Skeletal muscle tissue (tissue), 4 donors: Measurements from ENCODE around the gene G3BP2. TPM values are rescaled to one million over a fixed set of nuclear protein-coding genes. Genes with fewer than 3 reads are reported as not detected.
A peak's percentile ranks its signal among the peaks of the same experiment; 100 is the strongest.

Experiments used
- H3K27ac ChIP-seq: one replicate; pipeline ENCODE4 v1.7.0; 2013; ENCODE audit warnings: mild to moderate bottlenecking, low read depth, low read length, inconsistent platforms
- H3K27me3 ChIP-seq, 3 donors: one replicate each; pipeline ENCODE4 v1.7.0; 2013; ENCODE audit warnings: low read length in 3 of 3; ENCODE audit not compliant: control insufficient read depth in 3 of 3, insufficient read depth in 3 of 3
- H3K36me3 ChIP-seq, 3 donors: one replicate each; pipeline ENCODE4 v1.7.0; 2013; ENCODE audit warnings: low read length in 3 of 3; ENCODE audit not compliant: control insufficient read depth in 3 of 3, insufficient read depth in 3 of 3
- H3K4me1 ChIP-seq, 3 donors: one replicate each; pipeline ENCODE4 v1.7.0; 2013; ENCODE audit warnings: low read length in 3 of 3, mild to moderate bottlenecking in 3 of 3; ENCODE audit not compliant: control insufficient read depth in 3 of 3, insufficient read depth in 3 of 3
- H3K4me3 ChIP-seq, 3 donors: one replicate each; pipeline ENCODE4 v1.7.0; 2013; ENCODE audit warnings: low read length in 3 of 3
- H3K9ac ChIP-seq, 3 donors: one replicate each; pipeline ENCODE4 v1.7.0; 2013; ENCODE audit warnings: low read length in 3 of 3, mild to moderate bottlenecking in 3 of 3, moderate library complexity in 2 of 3, low read depth in 1 of 3
- H3K9me3 ChIP-seq, 3 donors: one replicate each; pipeline ENCODE4 v1.7.0; 2013; ENCODE audit warnings: low read length in 3 of 3; ENCODE audit not compliant: control insufficient read depth in 3 of 3
- total RNA-seq: library from RNA; depleted of rRNA; stranded (reverse); fragments of >200 nt; gene quantifications from one replicate; pipeline ENCODE4 v1.2.3, GENCODE V29; 2014
- donor health status: Osteomylitis.

The G3BP2 gene
- total RNA-seq, 1 donor from 2014 or later: 175 TPM

DNA sequence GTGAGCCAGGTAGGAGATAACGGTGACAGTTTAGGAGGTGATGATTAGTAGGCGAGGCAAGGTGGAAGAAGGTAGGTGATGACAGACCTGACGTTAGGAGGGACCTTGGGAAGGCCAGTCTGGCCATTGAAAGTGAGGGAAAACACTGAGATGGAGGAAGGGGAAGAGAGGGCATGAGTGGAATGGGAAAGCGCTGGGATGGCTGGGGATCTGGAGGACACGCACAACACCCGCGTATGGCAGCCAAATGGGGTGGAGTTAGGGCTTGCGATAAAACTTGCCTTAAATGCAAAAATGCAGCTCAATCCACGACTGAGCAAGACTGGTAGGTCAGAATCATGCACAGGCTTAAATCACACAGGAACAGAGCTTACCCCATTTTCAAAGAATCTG lies 42.3 kb downstream of the G3BP2 start:
- H3K4me1 ChIP-seq: peaks cover 8 to 15% (median 10%) of the 10 kb centered on the region in 3 donors
- H3K27me3 ChIP-seq: no peaks in the 10 kb centered on the region
- H3K27ac ChIP-seq: no peak overlapping the region
- no peaks in the 10 kb centered on the region for H3K9me3 ChIP-seq
- peak overlapping the region in 2 of 3 donors; percentile 69 to 76 for H3K9ac ChIP-seq
- H3K4me3 ChIP-seq: peak overlapping the region; percentile 83 to 89 (median 85)
- no peaks in the 10 kb centered on the region for H3K36me3 ChIP-seq

DNA sequence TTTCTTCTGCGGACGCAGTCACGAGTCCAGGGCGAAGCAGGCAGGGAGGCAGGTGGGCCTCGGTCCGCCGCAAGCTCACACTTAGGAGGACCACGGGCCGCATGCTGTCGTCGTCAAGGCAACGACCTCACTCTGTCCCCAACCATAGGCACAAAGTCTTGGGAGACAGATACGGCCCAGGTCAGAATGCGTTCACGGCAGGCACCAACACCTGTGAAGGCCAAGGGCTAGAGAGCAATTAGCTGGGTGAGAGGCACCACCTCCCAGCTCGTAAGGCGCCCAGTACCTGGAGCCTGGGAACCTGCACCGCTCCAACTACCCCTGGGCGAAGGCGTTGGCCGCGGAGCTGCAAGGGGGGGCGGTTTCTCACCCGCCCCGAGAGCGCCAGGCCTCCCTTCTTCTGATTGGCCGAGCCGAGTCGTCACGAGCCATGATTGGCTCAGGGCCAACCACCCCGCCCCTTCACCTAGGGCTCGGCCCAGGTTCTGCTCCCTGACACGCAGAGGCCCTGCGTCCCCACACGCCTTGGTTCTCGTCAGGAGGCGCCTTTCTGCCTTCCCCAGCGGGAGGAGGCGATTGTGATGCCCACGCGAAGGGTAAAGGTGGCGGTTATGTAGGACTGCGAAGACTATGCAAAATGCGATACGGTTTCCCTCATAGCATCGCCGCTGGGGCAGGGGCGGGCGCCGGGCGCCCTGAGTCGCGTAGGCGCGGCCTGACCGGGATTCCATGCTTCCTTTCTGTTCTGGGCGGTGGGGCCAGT lies 42.9 kb downstream of the G3BP2 start, which contains the start of gene CDKL2:
Gene CDKL2, minus strand, starts transcription at position 355 of the 763 bp plus-strand sequence. CDS start 4,540 bp downstream, outside the sequence.
- Histone ChIP-seq H3K4me1 (peaks cover 8 to 15% (median 10%) of the 10 kb centered on the region in 3 donors), H3K27me3 (no peaks in the 10 kb centered on the region), H3K27ac (no peak within 1 kb of the TSS), H3K4me3 (peak within 1 kb of the TSS; percentile 83 to 89 (median 85)), H3K36me3 (no peaks in the 10 kb centered on the region), H3K9me3 (no peaks in the 10 kb centered on the region), H3K9ac (peak within 1 kb of the TSS; percentile 57 to 76 (median 69))

DNA sequence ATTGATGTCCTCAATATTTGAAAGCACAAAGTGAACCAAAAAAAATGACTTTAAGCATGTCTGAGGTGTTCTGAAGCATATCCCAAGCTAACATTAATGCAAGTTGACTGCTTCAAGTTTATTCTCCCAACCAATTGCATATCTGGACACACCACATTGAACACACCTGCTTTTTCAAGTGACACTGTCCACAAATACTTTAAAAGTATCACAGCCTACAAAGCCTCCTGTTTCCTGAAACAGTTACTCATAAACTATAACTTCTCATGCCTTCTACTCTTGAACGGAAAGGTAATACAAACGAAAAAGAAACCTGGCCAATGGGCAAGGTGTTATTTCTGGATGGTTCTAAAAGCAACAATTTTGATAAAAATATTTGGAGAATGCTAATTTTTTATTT lies 44.0 kb downstream of the G3BP2 start:
- Histone ChIP-seq H3K4me1 (peaks cover 8 to 11% (median 10%) of the 10 kb centered on the region in 3 donors), H3K4me3 (no peak overlapping the region), H3K36me3 (no peaks in the 10 kb centered on the region), H3K9me3 (no peaks in the 10 kb centered on the region), H3K27me3 (no peaks in the 10 kb centered on the region), H3K27ac (no peak overlapping the region), H3K9ac (no peak overlapping the region)

DNA sequence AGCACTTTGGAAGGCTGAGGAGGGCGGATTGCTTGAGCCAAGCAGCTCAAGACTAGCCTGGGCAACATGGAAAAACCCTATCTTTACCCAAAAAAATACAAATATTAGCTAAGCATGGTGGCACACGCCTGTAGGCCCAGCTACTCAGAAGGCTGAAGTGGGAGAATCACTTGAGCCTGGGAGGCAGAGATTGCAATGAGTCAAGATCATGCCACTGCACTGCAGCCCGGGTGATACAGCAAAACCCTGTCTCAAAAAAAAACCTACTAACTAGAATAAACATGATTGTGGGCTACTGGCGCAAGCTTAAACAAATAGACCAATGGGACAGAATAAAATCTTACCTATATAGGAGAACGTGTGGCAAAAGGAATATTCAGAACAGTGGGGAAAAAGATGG lies 50.2 kb downstream of the G3BP2 start:
- Histone ChIP-seq H3K27ac (no peak overlapping the region), H3K27me3 (no peaks in the 10 kb centered on the region), H3K9ac (no peak overlapping the region), H3K36me3 (no peaks in the 10 kb centered on the region), H3K4me3 (no peak overlapping the region), H3K9me3 (no peaks in the 10 kb centered on the region), H3K4me1 (no peaks in the 10 kb centered on the region)

DNA sequence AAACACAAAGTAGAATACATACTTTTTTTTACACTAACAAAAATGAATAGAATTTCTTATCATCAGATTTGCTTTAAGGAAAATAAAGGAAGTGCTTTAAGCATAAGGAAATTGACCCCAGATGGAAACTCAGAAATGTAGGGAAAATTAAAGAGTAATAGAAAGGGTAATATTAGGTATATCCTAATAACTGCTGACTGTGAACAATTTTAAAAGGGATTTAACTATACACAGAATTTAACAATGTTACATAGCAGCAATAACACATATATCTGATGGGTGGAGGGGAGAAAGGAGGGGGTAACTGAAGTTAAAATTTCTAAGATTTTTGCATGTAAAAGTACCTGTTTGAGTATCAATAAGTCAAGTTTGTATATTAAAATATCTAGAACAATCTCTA lies 51.5 kb downstream of the G3BP2 start:
- H3K4me3 ChIP-seq: no peak overlapping the region
- no peak overlapping the region for H3K27ac ChIP-seq
- no peaks in the 10 kb centered on the region for H3K4me1 ChIP-seq
- H3K9me3 ChIP-seq: no peaks in the 10 kb centered on the region
- no peak overlapping the region for H3K9ac ChIP-seq
- H3K36me3 ChIP-seq: no peaks in the 10 kb centered on the region
- no peaks in the 10 kb centered on the region for H3K27me3 ChIP-seq

DNA sequence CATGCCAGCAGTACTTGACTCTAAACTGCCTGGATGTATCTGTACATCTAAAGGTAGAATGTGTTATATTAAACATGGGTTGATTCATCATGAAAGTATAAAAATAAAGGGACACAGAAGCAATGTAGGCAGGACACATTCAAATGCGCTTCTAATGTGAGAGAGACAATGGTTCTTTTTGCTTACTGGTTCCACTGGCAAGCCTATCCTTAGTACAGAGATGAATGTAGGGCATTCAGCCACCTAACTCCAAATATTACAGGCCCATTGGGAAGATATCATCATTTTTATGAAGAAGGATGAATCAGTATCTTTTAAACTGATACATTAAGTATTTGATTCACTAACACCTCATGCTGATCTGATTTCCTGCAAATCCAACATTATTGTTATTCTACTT lies 60.9 kb downstream of the G3BP2 start:
- no peak overlapping the region for H3K4me3 ChIP-seq
- H3K27ac ChIP-seq: no peak overlapping the region
- H3K27me3 ChIP-seq: no peaks in the 10 kb centered on the region
- no peaks in the 10 kb centered on the region for H3K36me3 ChIP-seq
- H3K9me3 ChIP-seq: no peaks in the 10 kb centered on the region
- H3K9ac ChIP-seq: no peak overlapping the region
- no peaks in the 10 kb centered on the region for H3K4me1 ChIP-seq

DNA sequence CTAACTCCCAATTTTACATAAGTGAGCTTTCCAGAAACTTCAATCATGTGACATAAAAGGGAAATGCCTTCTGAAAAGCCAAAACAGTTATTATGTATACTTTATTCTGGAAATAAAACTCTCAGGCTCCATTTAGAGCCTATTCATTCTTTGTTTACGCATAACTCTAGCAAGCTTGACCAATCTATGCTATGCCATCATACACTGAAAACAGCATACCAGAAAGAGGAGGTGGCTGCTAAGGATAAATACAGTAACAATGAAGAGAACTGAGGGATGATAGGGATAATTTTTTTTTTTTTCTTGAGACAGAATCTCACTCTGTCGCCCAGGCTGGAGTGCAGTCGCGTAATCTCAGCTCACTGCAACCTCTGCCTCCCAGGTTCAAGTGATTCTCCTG lies 67.3 kb downstream of the G3BP2 start:
- Histone ChIP-seq H3K9ac (no peak overlapping the region), H3K27ac (no peak overlapping the region), H3K4me1 (no peaks in the 10 kb centered on the region), H3K27me3 (no peaks in the 10 kb centered on the region), H3K4me3 (no peak overlapping the region), H3K36me3 (no peaks in the 10 kb centered on the region), H3K9me3 (no peaks in the 10 kb centered on the region)

DNA sequence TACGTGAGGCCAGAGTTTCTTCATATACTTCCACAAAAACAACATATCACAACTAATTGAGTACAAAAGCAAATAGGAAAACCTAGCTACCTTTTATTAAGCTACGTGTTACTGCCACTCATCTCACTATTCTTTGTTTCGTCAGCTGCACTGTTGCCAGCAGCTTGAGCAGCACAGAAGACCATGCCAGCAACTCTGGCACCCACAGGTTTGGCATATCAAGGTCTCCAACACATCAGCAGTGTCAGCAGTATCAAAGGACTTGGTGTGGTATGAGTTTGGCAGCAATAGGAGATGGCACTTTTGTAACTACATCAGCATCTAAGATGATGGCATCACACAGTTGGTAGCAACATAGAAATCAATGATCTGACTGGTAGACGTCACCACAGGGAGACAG lies 73.6 kb downstream of the G3BP2 start:
- Histone ChIP-seq H3K27me3 (no peaks in the 10 kb centered on the region), H3K27ac (no peak overlapping the region), H3K36me3 (no peaks in the 10 kb centered on the region), H3K9me3 (no peaks in the 10 kb centered on the region), H3K4me1 (no peaks in the 10 kb centered on the region), H3K4me3 (no peak overlapping the region), H3K9ac (no peak overlapping the region)

DNA sequence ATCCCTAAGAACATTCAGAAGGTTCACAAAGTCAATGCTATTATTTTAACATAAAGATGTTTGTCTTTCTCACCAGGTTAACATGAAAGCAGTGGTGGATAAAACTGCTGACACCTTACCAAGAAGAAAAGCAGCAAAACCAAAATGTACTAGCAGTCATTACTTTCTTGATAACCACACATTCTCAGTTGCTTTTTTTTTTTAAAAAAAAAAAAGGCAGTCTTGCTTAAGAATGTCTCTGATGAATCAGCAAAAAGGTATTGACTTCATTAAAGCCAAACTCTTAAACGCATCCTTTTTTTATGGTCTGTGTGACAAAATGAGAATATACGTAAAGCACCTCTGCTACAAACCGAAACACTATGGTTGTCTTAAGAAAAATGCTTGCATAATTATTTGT lies 74.8 kb downstream of the G3BP2 start:
- Histone ChIP-seq H3K4me3 (no peak overlapping the region), H3K9me3 (no peaks in the 10 kb centered on the region)

DNA sequence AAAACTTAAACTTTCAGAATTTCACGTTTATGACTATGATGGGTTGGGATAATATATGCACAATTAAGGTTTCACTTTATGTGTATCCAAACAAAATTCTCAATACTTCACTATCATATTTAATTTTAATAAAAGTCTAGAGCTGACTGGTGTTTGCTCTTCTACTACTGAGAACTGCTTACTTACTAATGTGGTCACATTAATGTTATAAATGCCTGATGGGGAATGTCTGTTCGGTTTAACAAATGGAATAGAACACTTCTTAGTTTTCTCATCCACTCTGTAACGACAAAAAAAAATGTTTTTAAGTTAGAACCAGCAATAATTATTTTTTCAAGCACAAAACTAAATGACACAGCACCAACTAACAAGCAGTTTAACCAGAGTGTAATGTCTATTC lies 77.2 kb downstream of the G3BP2 start:
- Histone ChIP-seq H3K9me3 (no peaks in the 10 kb centered on the region), H3K4me3 (no peak overlapping the region), H3K27me3 (no peaks in the 10 kb centered on the region), H3K9ac (no peak overlapping the region), H3K36me3 (no peaks in the 10 kb centered on the region), H3K4me1 (no peaks in the 10 kb centered on the region), H3K27ac (no peak overlapping the region)

More for the DNA sequence above, 74.8 kb downstream of the G3BP2 start:
- no peak overlapping the region for H3K27ac ChIP-seq
- no peaks in the 10 kb centered on the region for H3K27me3 ChIP-seq
- no peaks in the 10 kb centered on the region for H3K4me1 ChIP-seq
- no peak overlapping the region for H3K9ac ChIP-seq
- no peaks in the 10 kb centered on the region for H3K36me3 ChIP-seq
